Transverse colon (tissue), 4 donors: ENCODE data around the gene SERBP1.

Source experiments
- CTCF ChIP-seq, 5 experiments: fragments of 200-600 bp in 3 of 5; fragments of 450-650 bp in 2 of 5; sonication (generic) in 3 of 5; IDR thresholded peaks; 1 replicate in 2 of 5; 2 replicates in 3 of 5; pipeline ENCODE4 v1.5.1; 2016 to 2017; ENCODE audit warnings: antibody characterized with exemption in 5 of 5, inconsistent platforms in 3 of 5, mild to moderate bottlenecking in 2 of 5, moderate library complexity in 1 of 5
- EP300 ChIP-seq: sonication (generic); formaldehyde crosslinking; IDR thresholded peaks from one replicate; pipeline ENCODE4 v1.6.1; 2017; ENCODE audit warnings: antibody characterized with exemption, low read depth
- POLR2A ChIP-seq: fragments of 450-650 bp; IDR thresholded peaks from one replicate; pipeline ENCODE4 v1.6.1; 2016; ENCODE audit warnings: antibody characterized with exemption, mild to moderate bottlenecking, moderate library complexity
- POLR2AphosphoS5 ChIP-seq, 3 donors: sonication (generic); formaldehyde crosslinking; IDR thresholded peaks; one replicate each; pipeline ENCODE4 v1.6.1; 2016; ENCODE audit warnings: antibody characterized with exemption in 3 of 3

DNA sequence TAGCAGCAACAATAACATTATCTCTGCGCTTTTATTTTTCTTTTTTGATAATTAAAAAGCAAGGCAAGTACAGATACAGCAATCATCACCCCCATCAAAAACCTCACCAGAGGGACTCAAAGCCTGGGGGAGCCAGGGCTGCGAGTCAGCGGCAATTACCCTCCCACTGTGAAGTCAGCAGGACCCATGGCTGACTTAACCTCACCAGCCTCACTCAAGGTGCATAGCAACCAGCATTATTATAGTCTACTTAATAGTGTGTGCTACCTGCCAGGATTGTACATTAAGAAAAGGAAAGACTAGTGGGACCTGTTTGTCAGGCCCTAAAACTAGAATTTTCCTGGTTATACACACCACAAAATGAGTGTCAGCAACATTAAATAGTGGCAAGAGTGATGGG, 28.9 kb upstream of the SERBP1 start:
- no peak for TF ChIP-seq CTCF (IDR thresholded peaks at IDR 0.05)
- TF ChIP-seq EP300, result no peak
- TF ChIP-seq POLR2A, result no peak
- no peak for TF ChIP-seq POLR2AphosphoS5 (IDR thresholded peaks at IDR 0.05)
